Liver (tissue), 9 donors: ENCODE measurements around the gene MEST. TPM values are rescaled to one million over a fixed set of nuclear protein-coding genes. Genes with fewer than 3 reads are reported as not detected.

ENCODE experiments used
- DNase-seq: peaks from one replicate; pipeline ENCODE4 v3.0.0-alpha.2; 2017; ENCODE audit warnings: low spot score
- H3K27ac ChIP-seq, 2 donors: one replicate each; pipeline ENCODE4 v1.7.0; 2013; ENCODE audit warnings: inconsistent platforms in 2 of 2, low read length in 2 of 2, control low read depth in 1 of 2, low read depth in 1 of 2, mild to moderate bottlenecking in 1 of 2
- H3K27me3 ChIP-seq, 4 donors: one replicate each; pipeline versions ENCODE4 v1.6.1 to v1.7.0; 2013; ENCODE audit warnings: low read length in 3 of 4, inconsistent platforms in 1 of 4, mild to moderate bottlenecking in 1 of 4, moderate library complexity in 1 of 4; ENCODE audit not compliant: control insufficient read depth in 4 of 4, insufficient read depth in 4 of 4
- H3K36me3 ChIP-seq, 4 donors: one replicate each; pipeline versions ENCODE4 v1.6.1 to v1.7.0; 2013; ENCODE audit warnings: low read length in 3 of 4, mild to moderate bottlenecking in 3 of 4, low read depth in 1 of 4, moderate library complexity in 1 of 4; ENCODE audit not compliant: control insufficient read depth in 4 of 4, insufficient read depth in 3 of 4
- H3K4me1 ChIP-seq, 4 donors: one replicate each; pipeline versions ENCODE4 v1.6.1 to v1.7.0; 2013; ENCODE audit warnings: low read length in 3 of 4, mild to moderate bottlenecking in 3 of 4, moderate library complexity in 1 of 4; ENCODE audit not compliant: control insufficient read depth in 4 of 4, insufficient read depth in 4 of 4
- H3K4me3 ChIP-seq, 3 donors: one replicate each; pipeline versions ENCODE4 v1.6.1 to v1.7.0; 2013; ENCODE audit warnings: low read length in 3 of 3, control low read depth in 1 of 3, low read depth in 1 of 3, mild to moderate bottlenecking in 1 of 3
- H3K9ac ChIP-seq, 2 donors: one replicate each; pipeline ENCODE4 v1.7.0; 2013; ENCODE audit warnings: low read length in 2 of 2, mild to moderate bottlenecking in 2 of 2, moderate library complexity in 2 of 2, control low read depth in 1 of 2, low read depth in 1 of 2
- H3K9me3 ChIP-seq, 4 donors: one replicate each; pipeline versions ENCODE4 v1.6.1 to v1.7.0; 2013; ENCODE audit warnings: low read length in 3 of 4; ENCODE audit not compliant: control insufficient read depth in 4 of 4
- ATF3 ChIP-seq: IDR thresholded peaks from 2 replicates; pipeline ENCODE4 v1.6.1; 2016; ENCODE audit warnings: antibody characterized with exemption
- CTCF ChIP-seq: fragments of 150-350 bp; IDR thresholded peaks from 2 replicates; pipeline ENCODE4 v1.5.1; 2017; ENCODE audit warnings: improper control_type of control experiment, low read depth, low read length; ENCODE audit not compliant: missing input control
- EGR1 ChIP-seq, 2 donors: IDR thresholded peaks; 2 replicates each; pipeline ENCODE4 v1.6.1; 2016 to 2018; ENCODE audit warnings: antibody characterized with exemption in 2 of 2, low read depth in 2 of 2
- FOXA1 ChIP-seq: IDR thresholded peaks from 2 replicates; pipeline ENCODE4 v1.6.1; 2016; ENCODE audit warnings: antibody characterized with exemption
- FOXA2 ChIP-seq: IDR thresholded peaks from 2 replicates; pipeline ENCODE4 v1.6.1; 2016; ENCODE audit warnings: antibody characterized with exemption
- GABPA ChIP-seq, 2 donors: IDR thresholded peaks in 1 of 2; conservative IDR thresholded peaks in 1 of 2; 2 replicates each; pipeline ENCODE4 v1.6.1; 2016; ENCODE audit warnings: antibody characterized with exemption in 2 of 2, mild to moderate bottlenecking in 1 of 2, moderate library complexity in 1 of 2
- HNF4A ChIP-seq, 2 donors: conservative IDR thresholded peaks; 2 replicates each; pipeline ENCODE4 v1.6.1; 2016; ENCODE audit warnings: antibody characterized with exemption in 2 of 2, mild to moderate bottlenecking in 2 of 2
- HNF4G ChIP-seq: IDR thresholded peaks from 2 replicates; pipeline ENCODE4 v1.6.1; 2016; ENCODE audit warnings: antibody characterized with exemption
- NR2F2 ChIP-seq: IDR thresholded peaks from 2 replicates; pipeline ENCODE4 v1.6.1; 2016; ENCODE audit warnings: antibody characterized with exemption
- RAD21 ChIP-seq, 2 donors: IDR thresholded peaks; 2 replicates each; pipeline ENCODE4 v1.6.1; 2016; ENCODE audit warnings: antibody characterized with exemption in 2 of 2, mild to moderate bottlenecking in 2 of 2
- RXRA ChIP-seq, 2 donors: IDR thresholded peaks; 2 replicates each; pipeline ENCODE4 v1.6.1; 2017 to 2018; ENCODE audit warnings: antibody characterized with exemption in 2 of 2, mild to moderate bottlenecking in 1 of 2
- SP1 ChIP-seq: IDR thresholded peaks from 2 replicates; pipeline ENCODE4 v1.6.1; 2018; ENCODE audit warnings: antibody characterized with exemption, mild to moderate bottlenecking
- TAF1 ChIP-seq: conservative IDR thresholded peaks from 2 replicates; pipeline ENCODE4 v1.6.1; 2016; ENCODE audit warnings: antibody characterized with exemption, mild to moderate bottlenecking
- YY1 ChIP-seq: IDR thresholded peaks from 2 replicates; pipeline ENCODE4 v1.6.1; 2016; ENCODE audit warnings: antibody characterized with exemption, mild to moderate bottlenecking
- WGBS: extraction: QIAGEN DNeasy Blood & Tissue Kit; methylation state at CpG from one replicate; pipeline ENCODE4 v1.1.7; 2013; 5-methylcytosine and 5-hydroxymethylcytosine counted together
- polyA plus RNA-seq, 2 donors: library from polyadenylated mRNA; stranded (reverse) in 1 of 2; unstranded in 1 of 2; fragments of 200-250 nt in 1 of 2; fragments of >200 nt in 1 of 2; fragmentation: Nextera tagmentation in 1 of 2; extraction: Ambion mirVana in 1 of 2; gene quantifications; one replicate each; pipeline versions ENCODE4 v1.2.1 to v1.2.3, GENCODE V29; 2013 to 2015
- total RNA-seq, 2 donors: library from RNA; depleted of rRNA; stranded (reverse); fragments of >200 nt; gene quantifications; one replicate each; pipeline ENCODE4 v1.2.3, GENCODE V29; 2014
- TF ChIP-seq, protein P1 (sequence below): IDR thresholded peaks from 2 replicates; pipeline ENCODE4 v1.6.1; 2016; ENCODE audit warnings: antibody characterized with exemption, mild to moderate bottlenecking
- TF ChIP-seq, protein P2 (sequence below): IDR thresholded peaks from 2 replicates; pipeline ENCODE4 v1.6.1; 2016; ENCODE audit warnings: antibody characterized with exemption
- donor health status: healthy.
- donor health status: healthy.
- donor health status: healthy.
- donor health status: healthy.
- donor health status: healthy.

The MEST gene
- total and polyA plus RNA-seq, 4 donors, result 12.6 to 42.4 (median 23.0) TPM

DNA sequence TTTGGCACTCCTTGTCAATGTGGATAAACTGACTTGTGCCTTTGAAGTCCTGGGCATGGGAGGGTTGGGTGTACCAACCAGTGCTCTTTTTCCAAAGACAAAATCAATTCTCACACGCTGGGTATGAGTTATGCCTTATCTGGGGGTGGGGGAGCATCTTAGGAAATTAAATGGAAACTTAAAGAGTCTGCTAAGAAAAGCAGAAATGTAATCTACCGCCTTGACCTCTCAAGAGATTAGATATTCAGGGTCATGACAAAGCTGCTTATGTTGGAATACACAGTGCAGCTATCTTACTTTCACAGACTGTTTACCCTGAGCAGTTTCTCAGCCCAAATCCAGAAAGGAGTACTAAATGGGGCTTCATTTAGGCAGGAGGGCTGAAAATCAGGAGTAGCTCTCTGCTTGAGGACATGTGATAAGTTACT lies 2.6 kb downstream of the MEST start:
- Histone ChIP-seq H3K9ac (no peak overlapping the region), H3K27me3 (no peaks in the 10 kb centered on the region), H3K27ac (no peak overlapping the region), H3K9me3 (no peaks in the 10 kb centered on the region), H3K4me1 (peaks cover 0 to 31% (median 18%) of the 10 kb centered on the region in 4 donors), H3K4me3 (no peak overlapping the region), H3K36me3 (peaks cover 0 to 19% (median 10%) of the 10 kb centered on the region in 4 donors)
- 59% methylated on average over 2 of the region's 2 CpGs for WGBS
- no peak for TF ChIP-seq YY1
- TF ChIP-seq, protein P1, sequence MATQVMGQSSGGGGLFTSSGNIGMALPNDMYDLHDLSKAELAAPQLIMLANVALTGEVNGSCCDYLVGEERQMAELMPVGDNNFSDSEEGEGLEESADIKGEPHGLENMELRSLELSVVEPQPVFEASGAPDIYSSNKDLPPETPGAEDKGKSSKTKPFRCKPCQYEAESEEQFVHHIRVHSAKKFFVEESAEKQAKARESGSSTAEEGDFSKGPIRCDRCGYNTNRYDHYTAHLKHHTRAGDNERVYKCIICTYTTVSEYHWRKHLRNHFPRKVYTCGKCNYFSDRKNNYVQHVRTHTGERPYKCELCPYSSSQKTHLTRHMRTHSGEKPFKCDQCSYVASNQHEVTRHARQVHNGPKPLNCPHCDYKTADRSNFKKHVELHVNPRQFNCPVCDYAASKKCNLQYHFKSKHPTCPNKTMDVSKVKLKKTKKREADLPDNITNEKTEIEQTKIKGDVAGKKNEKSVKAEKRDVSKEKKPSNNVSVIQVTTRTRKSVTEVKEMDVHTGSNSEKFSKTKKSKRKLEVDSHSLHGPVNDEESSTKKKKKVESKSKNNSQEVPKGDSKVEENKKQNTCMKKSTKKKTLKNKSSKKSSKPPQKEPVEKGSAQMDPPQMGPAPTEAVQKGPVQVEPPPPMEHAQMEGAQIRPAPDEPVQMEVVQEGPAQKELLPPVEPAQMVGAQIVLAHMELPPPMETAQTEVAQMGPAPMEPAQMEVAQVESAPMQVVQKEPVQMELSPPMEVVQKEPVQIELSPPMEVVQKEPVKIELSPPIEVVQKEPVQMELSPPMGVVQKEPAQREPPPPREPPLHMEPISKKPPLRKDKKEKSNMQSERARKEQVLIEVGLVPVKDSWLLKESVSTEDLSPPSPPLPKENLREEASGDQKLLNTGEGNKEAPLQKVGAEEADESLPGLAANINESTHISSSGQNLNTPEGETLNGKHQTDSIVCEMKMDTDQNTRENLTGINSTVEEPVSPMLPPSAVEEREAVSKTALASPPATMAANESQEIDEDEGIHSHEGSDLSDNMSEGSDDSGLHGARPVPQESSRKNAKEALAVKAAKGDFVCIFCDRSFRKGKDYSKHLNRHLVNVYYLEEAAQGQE, result no peak
- TF ChIP-seq NR2F2, result peak; percentile 84
- TF ChIP-seq HNF4G, result no peak
- TF ChIP-seq FOXA1, result no peak
- DNase-seq, result no peak

- no peak overlapping the region for H3K27ac ChIP-seq
- H3K36me3 ChIP-seq, result peaks cover 2 to 52% (median 36%) of the 10 kb centered on the region in 4 donors
- TF ChIP-seq YY1 (no peak), HNF4G (no peak), TAF1 (no peak), GABPA (IDR thresholded peaks at IDR 0.05 in 1 of 2, conservative IDR thresholded peaks at IDR 0.05 in 1 of 2) (no peak), ATF3 (no peak), FOXA2 (no peak), EGR1 (IDR thresholded peaks at IDR 0.05; ENCODE audit: low read depth in 2 of 2) (no peak), RXRA (IDR thresholded peaks at IDR 0.05) (no peak), RAD21 (IDR thresholded peaks at IDR 0.05) (no peak), FOXA1 (no peak), SP1 (no peak)
- no peaks in the 10 kb centered on the region for H3K4me1 ChIP-seq
- no peak overlapping the region for H3K9ac ChIP-seq
- no peaks in the 10 kb centered on the region for H3K9me3 ChIP-seq
- H3K27me3 ChIP-seq, result no peaks in the 10 kb centered on the region
- no peak for DNase-seq
- H3K4me3 ChIP-seq, result no peak overlapping the region
- WGBS, result 87% methylated on average over 8 of the region's 8 CpGs
Observed at GRCh38 chr7:130500463-130500862, 8.6 kb downstream of the MEST start.

DNA sequence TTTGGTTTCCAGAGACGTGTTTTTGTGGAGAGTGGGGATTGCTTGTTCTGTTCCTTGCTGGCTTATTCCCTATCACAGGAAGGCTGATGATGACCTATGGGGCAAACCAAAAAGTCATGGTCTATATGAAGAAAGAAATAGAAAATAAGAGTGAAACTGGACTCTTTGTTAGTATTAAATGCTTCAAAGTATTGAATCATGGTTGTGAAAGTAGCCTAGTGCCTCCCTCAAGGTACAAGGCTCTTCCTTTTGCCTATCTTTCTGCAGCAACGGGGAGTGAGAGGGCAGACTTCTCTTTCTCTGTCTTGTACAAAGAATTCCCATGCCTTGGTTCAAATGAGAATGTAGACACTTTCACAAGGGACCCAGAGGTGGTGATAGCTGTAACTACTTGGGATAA lies 9.0 kb downstream of the MEST start:
- peaks cover 2 to 52% (median 37%) of the 10 kb centered on the region in 4 donors for H3K36me3 ChIP-seq
- no peaks in the 10 kb centered on the region for H3K9me3 ChIP-seq
- WGBS, result 84% methylated on average over 2 of the region's 2 CpGs
- H3K9ac ChIP-seq, result no peak overlapping the region
- no peak overlapping the region for H3K4me3 ChIP-seq
- H3K4me1 ChIP-seq, result no peaks in the 10 kb centered on the region
- H3K27ac ChIP-seq, result no peak overlapping the region
- TF ChIP-seq EGR1 (IDR thresholded peaks at IDR 0.05; ENCODE audit: low read depth in 2 of 2), result no peak
- TF ChIP-seq, protein P2, sequence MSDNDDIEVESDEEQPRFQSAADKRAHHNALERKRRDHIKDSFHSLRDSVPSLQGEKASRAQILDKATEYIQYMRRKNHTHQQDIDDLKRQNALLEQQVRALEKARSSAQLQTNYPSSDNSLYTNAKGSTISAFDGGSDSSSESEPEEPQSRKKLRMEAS, result no peak
- no peak for TF ChIP-seq CTCF
- TF ChIP-seq HNF4A (conservative IDR thresholded peaks at IDR 0.05), result no peak
- TF ChIP-seq TAF1, result no peak
- TF ChIP-seq FOXA2, result no peak
- no peak for TF ChIP-seq SP1
- TF ChIP-seq ATF3, result no peak
- TF ChIP-seq FOXA1, result no peak
- no peak for TF ChIP-seq GABPA (IDR thresholded peaks at IDR 0.05 in 1 of 2, conservative IDR thresholded peaks at IDR 0.05 in 1 of 2)
- no peaks in the 10 kb centered on the region for H3K27me3 ChIP-seq
- no peak for DNase-seq
